Chondrocyte (in vitro differentiated cells): ENCODE data around the gene IGSF1. TPM values are rescaled to one million over a fixed set of nuclear protein-coding genes. Genes with fewer than 3 reads are reported as not detected.

Experiments
- DNase-seq: peaks from one replicate; pipeline ENCODE4 v3.0.0; 2021; ENCODE audit warnings: mixed read lengths, low spot score
- H3K27ac Mint-ChIP-seq: one replicate; pipeline ENCODE4 v1.8.0; 2021; ENCODE audit warnings: mild to moderate bottlenecking, moderate library complexity, mixed read lengths; ENCODE audit not compliant: unreplicated experiment
- H3K27me3 Mint-ChIP-seq: 2 replicates; pipeline ENCODE4 v1.8.0; 2021; ENCODE audit warnings: low read depth, mixed read lengths
- H3K36me3 Mint-ChIP-seq: 2 replicates; pipeline ENCODE4 v1.8.0; 2021; ENCODE audit warnings: low read depth, mixed read lengths
- H3K4me1 Mint-ChIP-seq: 2 replicates; pipeline ENCODE4 v1.8.0; 2021; ENCODE audit warnings: low read depth, mild to moderate bottlenecking, mixed read lengths
- H3K4me3 Mint-ChIP-seq: one replicate; pipeline ENCODE4 v1.8.0; 2021; ENCODE audit warnings: mild to moderate bottlenecking, moderate library complexity, mixed read lengths; ENCODE audit not compliant: unreplicated experiment
- H3K9me3 Mint-ChIP-seq: 2 replicates; pipeline ENCODE4 v1.8.0; 2021; ENCODE audit warnings: low read depth, mixed read lengths
- total RNA-seq: library from RNA; stranded (reverse); gene quantifications from 3 replicates; pipeline ENCODE4 v1.2.1, GENCODE V29; 2021
- TF ChIP-seq, protein P1 (sequence below): fragments of 200-600 bp; sonication (generic); IDR thresholded peaks from 2 replicates; pipeline ENCODE4 v1.5.0; 2021; ENCODE audit warnings: antibody characterized with exemption, mild to moderate bottlenecking, moderate library complexity

IGSF1 gene
- total RNA-seq, 1 donor from 2014 or later: 3.5 TPM

DNA sequence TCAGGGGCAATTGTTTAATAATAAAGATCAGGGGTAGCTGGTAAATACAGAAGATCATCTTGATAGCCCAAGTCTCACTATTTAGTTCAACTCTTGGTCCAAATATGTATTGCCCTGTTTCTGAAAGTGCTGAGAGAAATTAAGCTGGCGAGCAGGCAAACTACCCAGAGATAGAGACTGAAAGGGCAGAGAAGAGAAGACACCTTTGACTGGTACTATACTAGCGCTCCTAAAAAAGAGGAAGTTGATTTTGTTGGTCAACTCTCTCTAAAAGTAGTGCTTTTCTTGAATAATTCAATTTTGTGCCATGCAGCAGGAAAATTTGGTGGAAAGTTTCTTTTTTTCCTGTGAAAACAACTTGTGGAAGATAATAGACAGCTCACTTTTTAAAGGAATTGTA, 64.0 kb downstream of the IGSF1 start:
- no peaks in the 10 kb centered on the region for H3K27me3 Mint-ChIP-seq
- peaks cover 4% of the 10 kb centered on the region for H3K4me1 Mint-ChIP-seq
- no peaks in the 10 kb centered on the region for H3K36me3 Mint-ChIP-seq
- no peak for DNase-seq
- no peak overlapping the region for H3K4me3 Mint-ChIP-seq
- H3K27ac Mint-ChIP-seq: no peak overlapping the region
- TF ChIP-seq, protein P1, sequence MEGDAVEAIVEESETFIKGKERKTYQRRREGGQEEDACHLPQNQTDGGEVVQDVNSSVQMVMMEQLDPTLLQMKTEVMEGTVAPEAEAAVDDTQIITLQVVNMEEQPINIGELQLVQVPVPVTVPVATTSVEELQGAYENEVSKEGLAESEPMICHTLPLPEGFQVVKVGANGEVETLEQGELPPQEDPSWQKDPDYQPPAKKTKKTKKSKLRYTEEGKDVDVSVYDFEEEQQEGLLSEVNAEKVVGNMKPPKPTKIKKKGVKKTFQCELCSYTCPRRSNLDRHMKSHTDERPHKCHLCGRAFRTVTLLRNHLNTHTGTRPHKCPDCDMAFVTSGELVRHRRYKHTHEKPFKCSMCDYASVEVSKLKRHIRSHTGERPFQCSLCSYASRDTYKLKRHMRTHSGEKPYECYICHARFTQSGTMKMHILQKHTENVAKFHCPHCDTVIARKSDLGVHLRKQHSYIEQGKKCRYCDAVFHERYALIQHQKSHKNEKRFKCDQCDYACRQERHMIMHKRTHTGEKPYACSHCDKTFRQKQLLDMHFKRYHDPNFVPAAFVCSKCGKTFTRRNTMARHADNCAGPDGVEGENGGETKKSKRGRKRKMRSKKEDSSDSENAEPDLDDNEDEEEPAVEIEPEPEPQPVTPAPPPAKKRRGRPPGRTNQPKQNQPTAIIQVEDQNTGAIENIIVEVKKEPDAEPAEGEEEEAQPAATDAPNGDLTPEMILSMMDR: no peak
- no peaks in the 10 kb centered on the region for H3K9me3 Mint-ChIP-seq

Other genes with a start within 250 kb of the IGSF1 start
- not detected in 3 replicates for gene ARHGAP36, start 231.0 kb downstream of the IGSF1 start, total RNA-seq